GM18873 (cell line): ENCODE measurements around the gene C2orf68.
"Not testable (repeated sequence)": the region's sequence is repeated elsewhere in the genome, so short reads cannot be mapped to it uniquely, and the experiment has no call there.

ENCODE experiments used
- ATAC-seq: cut with Tn5 transposase; IDR thresholded peaks from one replicate; pipeline ENCODE4 v1.9.1; 2021; ENCODE audit warnings: mild to moderate bottlenecking, moderate library complexity, moderate number of reproducible peaks; ENCODE audit not compliant: unreplicated experiment, low FRiP score

C2orf68 gene

DNA sequence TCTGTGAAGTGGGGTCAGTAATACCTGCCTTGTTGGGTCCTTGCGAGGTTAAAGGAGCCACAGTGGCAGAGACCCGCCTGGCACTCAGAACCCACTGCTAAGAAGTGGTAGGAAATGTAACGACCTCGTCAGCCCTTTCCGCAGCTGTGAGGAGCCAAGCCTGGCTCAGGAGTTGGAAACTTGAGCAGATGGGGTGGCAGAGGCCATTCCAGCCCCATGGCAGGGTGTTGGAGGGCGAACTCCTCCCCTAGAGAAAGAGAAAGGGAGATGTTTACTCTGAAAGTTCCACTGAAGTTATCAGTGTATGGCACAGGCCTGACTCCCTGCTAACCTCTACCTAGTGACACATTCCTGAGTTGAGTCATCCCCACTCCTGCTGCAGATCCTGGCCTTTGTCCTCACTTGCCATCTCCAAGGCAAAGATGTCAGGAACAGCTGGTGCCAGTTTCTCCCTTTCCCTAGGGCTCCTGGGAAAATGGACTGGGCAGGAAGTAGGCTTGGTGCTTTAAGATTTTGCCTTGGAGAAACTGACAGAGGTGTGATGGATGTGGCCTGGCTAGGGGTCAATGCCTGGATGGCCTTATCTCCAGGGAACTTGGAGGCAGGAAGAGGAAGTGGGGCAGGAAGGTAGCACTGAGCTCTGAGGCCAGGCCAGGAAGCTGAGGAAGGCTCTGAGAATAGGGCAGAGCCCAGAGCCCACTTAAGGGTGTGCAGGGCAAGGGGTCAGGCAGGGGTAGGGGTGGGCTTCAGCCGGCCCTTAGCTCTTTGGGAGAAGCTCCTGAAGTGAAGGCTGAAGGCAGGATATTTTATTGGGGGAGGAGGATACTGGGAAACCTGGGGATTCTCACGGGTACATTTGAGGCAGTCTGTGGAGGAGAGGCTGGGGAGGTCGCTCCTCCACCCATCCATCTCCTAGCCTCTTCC is 26.7 kb downstream of the C2orf68 start:
- peak; percentile 47 for ATAC-seq

GRCh38 chr2:85584354-85584856 is 27.5 kb downstream of the C2orf68 start, which contains the start of gene VAMP5:
Gene VAMP5, plus strand, starts transcription at chr2:85584431. Its CDS starts 60 bp downstream, at chr2:85584491.
- no peak for ATAC-seq

- ATAC-seq = no peak
Measured at GRCh38 chr2:85583667-85584353, 28.1 kb downstream of the C2orf68 start.

DNA sequence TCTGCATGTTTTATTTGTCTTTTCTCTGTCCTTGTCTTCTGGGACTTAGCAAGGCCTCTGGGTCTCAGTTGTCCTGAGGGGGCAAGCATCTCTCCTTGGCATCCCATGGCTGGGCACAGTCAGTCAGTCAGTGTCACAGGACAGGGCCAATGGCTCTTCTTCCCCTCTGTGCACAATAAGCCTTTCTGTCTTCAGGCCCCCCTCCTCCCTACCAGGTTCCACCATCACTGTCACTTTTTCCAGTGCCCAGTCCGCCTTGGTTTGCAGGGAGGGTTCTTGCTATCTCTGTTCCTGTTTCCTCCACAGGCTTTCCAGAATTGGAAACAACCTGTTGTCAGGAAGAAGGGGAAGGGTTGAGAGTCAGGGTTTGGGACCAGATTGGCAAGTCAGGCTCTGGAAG is 29.4 kb downstream of the C2orf68 start:
- ATAC-seq = no peak

DNA sequence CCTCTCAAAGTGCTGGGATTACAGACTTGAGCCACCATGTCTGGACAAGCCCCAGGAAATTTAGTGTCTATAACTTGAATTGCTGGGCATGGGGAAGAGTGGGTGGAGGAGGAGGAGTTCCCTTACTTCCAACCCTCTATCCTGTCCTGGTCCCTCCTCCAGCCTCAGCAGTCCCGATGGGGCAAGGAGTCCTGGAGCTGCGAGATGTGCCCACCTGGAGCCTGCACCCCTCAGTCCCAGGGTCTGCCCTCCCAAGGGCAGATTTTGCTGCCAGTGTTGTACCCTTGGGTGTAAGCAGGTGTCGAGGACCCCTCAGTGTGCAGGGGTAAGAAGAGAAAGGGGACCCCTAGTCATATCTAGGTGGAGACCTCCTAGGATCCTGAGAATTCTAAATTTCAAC is 31.7 kb downstream of the C2orf68 start:
- ATAC-seq = no peak

GRCh38 chr2:85579266-85579935 is 32.5 kb downstream of the C2orf68 start:
- ATAC-seq = no peak

DNA sequence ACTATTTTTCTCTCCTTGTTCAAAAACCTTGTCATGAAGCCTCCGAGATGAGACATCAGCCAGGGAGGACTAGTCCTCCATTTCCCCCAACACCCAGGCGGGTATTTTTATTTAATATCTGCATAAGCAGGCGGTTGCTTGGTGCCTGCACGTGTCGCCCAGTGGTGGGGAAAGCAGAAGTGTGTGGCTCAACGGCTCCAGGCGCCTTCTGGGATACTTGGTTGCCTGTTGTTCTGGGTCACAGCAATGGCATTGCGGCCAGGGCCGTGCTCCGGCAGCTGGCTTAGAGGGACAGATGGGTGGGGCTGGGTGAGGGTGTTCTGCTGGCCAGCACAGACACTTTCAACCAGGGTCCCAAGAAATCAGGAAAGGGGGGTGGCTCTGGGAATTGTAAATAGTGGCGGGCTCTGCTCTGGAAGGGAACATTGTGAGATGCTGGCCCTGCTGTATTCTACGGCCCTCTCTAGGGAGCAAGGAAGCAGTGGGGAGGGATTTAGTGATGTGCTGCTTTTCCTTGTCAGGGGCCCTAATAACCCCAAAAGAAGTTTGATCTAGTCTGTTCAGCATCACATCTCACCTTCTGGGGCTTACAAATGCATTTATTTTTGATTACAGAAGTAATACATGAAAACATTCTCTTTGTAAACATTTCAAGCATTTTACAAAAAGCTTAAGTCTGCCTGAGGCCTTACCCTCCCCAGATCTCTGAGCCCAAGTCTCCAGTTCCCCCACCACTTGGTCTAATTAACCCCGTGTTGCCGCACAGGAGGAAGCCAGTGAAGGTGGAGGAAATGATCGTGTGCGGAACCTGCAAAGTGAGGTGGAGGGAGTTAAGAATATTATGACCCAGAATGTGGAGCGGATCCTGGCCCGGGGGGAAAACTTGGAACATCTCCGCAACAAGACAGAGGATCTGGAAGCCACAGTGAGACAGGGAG is 33.4 kb downstream of the C2orf68 start:
- peak; percentile 32 for ATAC-seq

GRCh38 chr2:85577386-85578242 is 34.3 kb downstream of the C2orf68 start, which contains the start of gene VAMP8:
Gene VAMP8, plus strand, starts transcription at chr2:85577586. Its CDS starts 61 bp downstream, at chr2:85577647.
- ATAC-seq = peak; percentile 54

- no peak for ATAC-seq
Measured at GRCh38 chr2:85577063-85577385, 34.8 kb downstream of the C2orf68 start.

- no peak for ATAC-seq
Measured at GRCh38 chr2:85575739-85576138, 36.1 kb downstream of the C2orf68 start.

GRCh38 chr2:85566265-85566664 is 45.6 kb downstream of the C2orf68 start:
- ATAC-seq = no peak

GRCh38 chr2:85564144-85564563 is 47.7 kb downstream of the C2orf68 start:
- ATAC-seq = no peak

- ATAC-seq = peak; percentile 80
Measured at GRCh38 chr2:85561280-85562212, 50.3 kb downstream of the C2orf68 start, which contains the start of gene GGCX. Gene GGCX, minus strand, starts transcription at chr2:85561493. Its CDS starts 65 bp downstream, at chr2:85561428.

- ATAC-seq = peak; percentile 15
Measured at GRCh38 chr2:85560812-85561279, 51.0 kb downstream of the C2orf68 start.

- ATAC-seq = not testable (repeated sequence)
Measured at GRCh38 chr2:85560403-85560726, 51.5 kb downstream of the C2orf68 start.

DNA sequence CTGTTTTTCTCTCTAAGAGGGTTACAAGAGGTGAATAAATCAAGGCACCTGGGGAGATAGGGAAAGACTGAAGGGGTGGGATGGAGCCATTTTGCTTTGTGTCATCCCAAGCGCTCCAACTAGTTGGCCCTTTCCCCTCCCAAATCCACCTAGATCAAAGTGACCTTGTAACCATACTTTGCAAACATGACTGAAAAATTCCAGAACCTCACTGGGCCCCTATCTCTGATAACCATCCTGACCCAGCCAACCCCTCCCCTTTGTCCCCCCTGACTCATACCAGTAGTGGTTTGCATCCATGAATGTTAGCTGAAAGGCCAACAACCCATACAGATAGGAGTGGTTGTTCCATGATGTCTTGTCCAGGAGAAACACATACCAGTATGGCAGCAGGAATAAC is 53.7 kb downstream of the C2orf68 start:
- no peak for ATAC-seq

DNA sequence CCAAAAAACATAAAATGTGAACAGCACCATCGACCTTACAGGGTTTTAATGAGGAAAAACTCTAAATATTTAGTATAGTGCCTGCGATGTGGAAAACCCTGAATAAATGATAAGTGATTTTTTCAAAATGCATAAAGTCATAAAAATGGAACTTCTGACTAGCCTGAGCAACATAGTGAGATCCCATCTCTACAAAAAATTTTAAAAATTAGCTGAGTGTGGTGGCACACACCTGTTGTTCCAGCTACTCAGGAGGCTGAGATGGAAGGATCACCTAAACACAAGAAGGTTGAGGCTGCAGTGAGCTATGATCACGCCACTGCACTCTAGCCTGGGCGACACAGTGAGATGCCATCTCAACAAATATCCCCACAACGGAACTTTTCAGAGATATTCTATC is 54.7 kb downstream of the C2orf68 start:
- ATAC-seq = no peak
